ENCODE results near the gene TMEM134.
A peak's percentile ranks its signal among the peaks of the same experiment; 100 is the strongest.
"Not testable (repeated sequence)": the region's sequence is repeated elsewhere in the genome, so short reads cannot be mapped to it uniquely, and the experiment has no call there.

TMEM134 gene

GRCh38 chr11:67468759-67469507, at the start of gene TMEM134:
TSS of gene TMEM134 (minus strand) at chr11:67469251. CDS start at chr11:67469192, 59 bp downstream.
- no peak for FAIRE-seq

GRCh38 chr11:67517784-67518552, 48.9 kb upstream of the TMEM134 start:
- no peak for FAIRE-seq

- no peak for FAIRE-seq
Observed at GRCh38 chr11:67516806-67517205, 47.8 kb upstream of the TMEM134 start.

GRCh38 chr11:67514116-67514515, 45.1 kb upstream of the TMEM134 start:
- FAIRE-seq = no peak

GRCh38 chr11:67511558-67511957, 42.5 kb upstream of the TMEM134 start:
- FAIRE-seq = not testable (repeated sequence)

- no peak for FAIRE-seq
Observed at GRCh38 chr11:67510023-67510345, 40.9 kb upstream of the TMEM134 start.

GRCh38 chr11:67508486-67509121, 39.6 kb upstream of the TMEM134 start:
- no peak for FAIRE-seq

- no peak for FAIRE-seq
Observed at GRCh38 chr11:67507864-67508485, 38.9 kb upstream of the TMEM134 start, which contains the start of gene CDK2AP2. TSS of gene CDK2AP2 (minus strand) at chr11:67508162. CDS start at chr11:67508082, 80 bp downstream.

- FAIRE-seq = no peak
Observed at GRCh38 chr11:67507242-67507863, 38.3 kb upstream of the TMEM134 start.

- no peak for FAIRE-seq
Observed at GRCh38 chr11:67506426-67507051, 37.5 kb upstream of the TMEM134 start.

- peak; percentile 79 for FAIRE-seq
Observed at GRCh38 chr11:67505605-67506396, 36.8 kb upstream of the TMEM134 start.

- no peak for FAIRE-seq
Observed at GRCh38 chr11:67504950-67505581, 36.0 kb upstream of the TMEM134 start, which contains the start of gene PITPNM1. TSS of gene PITPNM1 (minus strand) at chr11:67505363. CDS start at chr11:67504180, 1,183 bp downstream.

- no peak for FAIRE-seq
Observed at GRCh38 chr11:67504005-67504949, 35.2 kb upstream of the TMEM134 start.

- no peak for FAIRE-seq
Observed at GRCh38 chr11:67503119-67504004, 34.3 kb upstream of the TMEM134 start.

- FAIRE-seq = no peak
Observed at GRCh38 chr11:67502328-67502979, 33.4 kb upstream of the TMEM134 start.

- FAIRE-seq = no peak
Observed at GRCh38 chr11:67501854-67502253, 32.8 kb upstream of the TMEM134 start.

- no peak for FAIRE-seq
Observed at GRCh38 chr11:67500831-67501715, 32.0 kb upstream of the TMEM134 start.
